Measurements from ENCODE around the gene DCLK3. TPM values are rescaled to one million over a fixed set of nuclear protein-coding genes. Genes with fewer than 3 reads are reported as not detected.

The DCLK3 gene
- total and polyA plus RNA-seq, 2 of the 4 experiments (the other 2 are of a cell fraction), result not detected

DNA sequence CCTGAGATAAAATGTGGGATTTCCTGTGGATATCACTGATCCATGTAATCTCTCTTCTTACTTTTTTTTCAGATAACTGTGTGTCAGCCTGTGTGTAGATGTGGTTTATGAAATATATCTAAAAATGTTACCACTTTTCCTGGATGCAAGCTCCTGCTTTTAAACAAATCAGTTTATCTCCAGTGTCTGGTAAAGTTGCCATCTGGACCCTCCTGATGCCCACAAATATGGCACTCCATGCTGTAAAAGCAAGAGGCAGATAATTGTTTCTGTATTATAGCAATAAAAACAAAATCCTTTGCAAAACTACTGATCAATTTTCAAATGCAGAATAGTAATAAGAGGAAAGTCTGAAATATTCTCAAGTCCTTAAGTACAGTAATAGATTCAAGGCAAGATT lies 7.6 kb upstream of the DCLK3 start:
- BruUV-seq (replicated peaks), result no TSS peak
- H3K9me3 ChIP-seq (ENCODE audit: control insufficient read depth, insufficient read depth, low read length), result no peaks in the 10 kb centered on the region
- H3K4me2 ChIP-seq (ENCODE audit: low read depth, low read length), result no peak overlapping the region
- intact Hi-C loops (cut with micrococcal nuclease), result no loop called here
- TF ChIP-seq MXI1 (IDR thresholded peaks at IDR 0.05; ENCODE audit: borderline replicate concordance, low read depth, low read length) (no peak), CEBPB (IDR thresholded peaks at IDR 0.05; ENCODE audit: low read depth, low read length) (no peak), RFX5 (IDR thresholded peaks at IDR 0.05; ENCODE audit: low read depth, low read length) (no peak), RAD21 (IDR thresholded peaks at IDR 0.05; ENCODE audit: low read length) (no peak), FOS (IDR thresholded peaks at IDR 0.05; ENCODE audit: low read depth, low read length) (no peak), USF2 (IDR thresholded peaks at IDR 0.05; ENCODE audit: low read depth, low read length) (no peak), MAZ (IDR thresholded peaks at IDR 0.05; ENCODE audit: borderline replicate concordance, low read depth, low read length) (no peak), SMC3 (IDR thresholded peaks at IDR 0.05; ENCODE audit: low read depth, low read length) (no peak), BHLHE40 (IDR thresholded peaks at IDR 0.05; ENCODE audit: low read depth, low read length) (no peak), RCOR1 (IDR thresholded peaks at IDR 0.05; ENCODE audit: insufficient replicate concordance, low read length) (no peak), NFE2L2 (IDR thresholded peaks at IDR 0.05; ENCODE audit: low read depth, low read length) (no peak), MAFK (IDR thresholded peaks at IDR 0.05; ENCODE audit: low read depth, low read length) (no peak), POLR2A (IDR thresholded peaks at IDR 0.05; ENCODE audit: low read depth, low read length) (no peak), CHD1 (IDR thresholded peaks at IDR 0.05; ENCODE audit: low read depth, low read length) (no peak)
- TF ChIP-seq, protein P1, sequence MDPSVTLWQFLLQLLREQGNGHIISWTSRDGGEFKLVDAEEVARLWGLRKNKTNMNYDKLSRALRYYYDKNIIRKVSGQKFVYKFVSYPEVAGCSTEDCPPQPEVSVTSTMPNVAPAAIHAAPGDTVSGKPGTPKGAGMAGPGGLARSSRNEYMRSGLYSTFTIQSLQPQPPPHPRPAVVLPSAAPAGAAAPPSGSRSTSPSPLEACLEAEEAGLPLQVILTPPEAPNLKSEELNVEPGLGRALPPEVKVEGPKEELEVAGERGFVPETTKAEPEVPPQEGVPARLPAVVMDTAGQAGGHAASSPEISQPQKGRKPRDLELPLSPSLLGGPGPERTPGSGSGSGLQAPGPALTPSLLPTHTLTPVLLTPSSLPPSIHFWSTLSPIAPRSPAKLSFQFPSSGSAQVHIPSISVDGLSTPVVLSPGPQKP (IDR thresholded peaks at IDR 0.05; ENCODE audit: borderline replicate concordance, low read depth, low read length), result no peak
- TF ChIP-seq, protein P2, sequence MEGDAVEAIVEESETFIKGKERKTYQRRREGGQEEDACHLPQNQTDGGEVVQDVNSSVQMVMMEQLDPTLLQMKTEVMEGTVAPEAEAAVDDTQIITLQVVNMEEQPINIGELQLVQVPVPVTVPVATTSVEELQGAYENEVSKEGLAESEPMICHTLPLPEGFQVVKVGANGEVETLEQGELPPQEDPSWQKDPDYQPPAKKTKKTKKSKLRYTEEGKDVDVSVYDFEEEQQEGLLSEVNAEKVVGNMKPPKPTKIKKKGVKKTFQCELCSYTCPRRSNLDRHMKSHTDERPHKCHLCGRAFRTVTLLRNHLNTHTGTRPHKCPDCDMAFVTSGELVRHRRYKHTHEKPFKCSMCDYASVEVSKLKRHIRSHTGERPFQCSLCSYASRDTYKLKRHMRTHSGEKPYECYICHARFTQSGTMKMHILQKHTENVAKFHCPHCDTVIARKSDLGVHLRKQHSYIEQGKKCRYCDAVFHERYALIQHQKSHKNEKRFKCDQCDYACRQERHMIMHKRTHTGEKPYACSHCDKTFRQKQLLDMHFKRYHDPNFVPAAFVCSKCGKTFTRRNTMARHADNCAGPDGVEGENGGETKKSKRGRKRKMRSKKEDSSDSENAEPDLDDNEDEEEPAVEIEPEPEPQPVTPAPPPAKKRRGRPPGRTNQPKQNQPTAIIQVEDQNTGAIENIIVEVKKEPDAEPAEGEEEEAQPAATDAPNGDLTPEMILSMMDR (conservative IDR thresholded peaks at IDR 0.05; ENCODE audit: low read depth, low read length), result no peak
- H3K23ac ChIP-seq (ENCODE audit: low read depth, low read length), result no peak overlapping the region
- H3K4me1 ChIP-seq (ENCODE audit: control insufficient read depth, insufficient read depth, low read length), result no peaks in the 10 kb centered on the region
- no peak overlapping the region for H2AFZ ChIP-seq (replicated peaks; ENCODE audit: low read length, poor library complexity)
- H2BK120ac ChIP-seq (ENCODE audit: low read depth, low read length), result no peak overlapping the region
- no peaks in the 10 kb centered on the region for H3K9me1 ChIP-seq (ENCODE audit: insufficient read depth, low read length)
- in situ Hi-C loops (cut with MboI; ENCODE audit: low sequenced_read_pairs), result no loop called here
- H2BK5ac ChIP-seq (ENCODE audit: low read depth, low read length, poor library complexity, severe bottlenecking), result no peak overlapping the region
- H3K4ac ChIP-seq (ENCODE audit: low read depth, low read length), result no peak overlapping the region
- no peak overlapping the region for H2AK9ac ChIP-seq (replicated peaks; ENCODE audit: low read depth, low read length, poor library complexity)
- no peak overlapping the region for H3K14ac ChIP-seq (replicated peaks; ENCODE audit: low read depth, low read length)
- H4K91ac ChIP-seq (ENCODE audit: insufficient read depth, low read depth, low read length), result no peak overlapping the region
- no peak overlapping the region for H3K56ac ChIP-seq (ENCODE audit: extremely low read depth, insufficient read depth, low read length)
- no peaks in the 10 kb centered on the region for H3K79me1 ChIP-seq (ENCODE audit: low read depth in 1 of 2, low read length in 2 of 2)
- ATAC-seq (ENCODE audit: low read depth) (no peak), DNase-seq (no peak)
- H3K4me3 ChIP-seq (ENCODE audit: insufficient read depth, low read depth, low read length), result no peak overlapping the region
- ChIA-PET CTCF (no interaction called here), POLR2A (ENCODE audit: unreplicated experiment) (no interaction called here)
- H3K36me3 ChIP-seq (ENCODE audit: control insufficient read depth, insufficient read depth, low read length), result no peaks in the 10 kb centered on the region
- H2BK15ac ChIP-seq (ENCODE audit: low read depth, low read length), result no peak overlapping the region
- H4K5ac ChIP-seq (ENCODE audit: low read depth, low read length), result no peak overlapping the region
- dilution Hi-C loops (cut with HindIII; ENCODE audit: low sequenced_read_pairs, unreplicated experiment), result no loop called here
- no peak overlapping the region for H3K9ac ChIP-seq (ENCODE audit: low read depth, low read length)
- no peak overlapping the region for H3K27ac ChIP-seq (ENCODE audit: insufficient read depth, low read length)
- H3K27me3 ChIP-seq (ENCODE audit: control insufficient read depth, insufficient read depth, low read length), result peaks cover 5% of the 10 kb centered on the region
- no peaks in the 10 kb centered on the region for H4K20me1 ChIP-seq (ENCODE audit: insufficient read depth, low read length)
- no peak overlapping the region for H2AK5ac ChIP-seq (ENCODE audit: low read depth, low read length)
- H2BK20ac ChIP-seq (ENCODE audit: low read depth, low read length), result no peak overlapping the region
- H4K8ac ChIP-seq (ENCODE audit: low read depth in 2 of 2, low read length in 2 of 2), result no peak overlapping the region
- H3K18ac ChIP-seq (ENCODE audit: low read depth, low read length), result no peak overlapping the region
